IMR-90 (cell line): ENCODE measurements around the gene PSME2. TPM values are rescaled to one million over a fixed set of nuclear protein-coding genes. Genes with fewer than 3 reads are reported as not detected.

Experiments
- ATAC-seq: fragments of 200-7000 bp; cut with Tn5 transposase; 2 replicates; pipeline ENCODE4 v1.9.1; 2020; ENCODE audit warnings: low read depth, mild to moderate bottlenecking, moderate library complexity
- BruUV-seq: library from RNA; stranded (reverse); fragments of 400-500 nt; replicated peaks from 2 replicates; lab custom pipeline; 2021; lab: Mats Ljungman, UMichigan
- CTCF ChIA-PET: fragments of 300-600 bp; formaldehyde crosslinking; extraction: SDS; loops from one replicate; lab custom pipeline; 2021; ENCODE audit warnings: antibody characterized with exemption; lab: Yijun Ruan, JAX
- POLR2A ChIA-PET: fragments of 300-600 bp; sonication (Branson Sonifier 250); formaldehyde crosslinking; loops from one replicate; lab custom pipeline; 2022; ENCODE audit warnings: antibody characterized with exemption; ENCODE audit not compliant: unreplicated experiment; lab: Charles Lee
- DNase-seq: peaks from one replicate; pipeline ENCODE4 v3.0.0; 2013
- H2AFZ ChIP-seq: replicated peaks from 2 replicates; pipeline ENCODE3; 2013; ENCODE audit warnings: low read length, mild to moderate bottlenecking; ENCODE audit not compliant: poor library complexity
- H2AK5ac ChIP-seq: 2 replicates; pipeline ENCODE4 v1.6.1; 2013; ENCODE audit warnings: low read depth, low read length, inconsistent platforms
- H2AK9ac ChIP-seq: replicated peaks from 2 replicates; pipeline ENCODE3; 2013; ENCODE audit warnings: mild to moderate bottlenecking, low read depth, low read length, moderate library complexity; ENCODE audit not compliant: poor library complexity
- H2BK120ac ChIP-seq: 2 replicates; pipeline ENCODE4 v1.6.1; 2013; ENCODE audit warnings: low read depth, low read length, inconsistent platforms
- H2BK15ac ChIP-seq: 3 replicates; pipeline ENCODE4 v1.6.1; 2013; ENCODE audit warnings: low read depth, low read length, inconsistent platforms
- H2BK20ac ChIP-seq: 2 replicates; pipeline ENCODE4 v1.6.1; 2013; ENCODE audit warnings: low read depth, mild to moderate bottlenecking, inconsistent platforms, low read length, moderate library complexity
- H2BK5ac ChIP-seq: 2 replicates; pipeline ENCODE4 v1.6.1; 2013; ENCODE audit warnings: mild to moderate bottlenecking, low read depth, low read length, inconsistent platforms; ENCODE audit not compliant: poor library complexity, severe bottlenecking
- H3K14ac ChIP-seq: replicated peaks from 2 replicates; pipeline ENCODE4 v1.6.1; 2013; ENCODE audit warnings: low read depth, low read length, inconsistent platforms
- H3K18ac ChIP-seq: 2 replicates; pipeline ENCODE4 v1.6.1; 2013; ENCODE audit warnings: low read depth, low read length, control low read depth
- H3K23ac ChIP-seq: 2 replicates; pipeline ENCODE4 v1.6.1; 2013; ENCODE audit warnings: low read depth, low read length, inconsistent platforms
- H3K27ac ChIP-seq: 2 replicates; pipeline ENCODE4 v1.5.1; 2013; ENCODE audit warnings: mild to moderate bottlenecking, control low read depth, low read length; ENCODE audit not compliant: insufficient read depth
- H3K27me3 ChIP-seq: 2 replicates; pipeline ENCODE4 v1.6.1; 2013; ENCODE audit warnings: low read length; ENCODE audit not compliant: control insufficient read depth, insufficient read depth
- H3K36me3 ChIP-seq: 2 replicates; pipeline ENCODE4 v1.6.1; 2013; ENCODE audit warnings: low read length, mixed read lengths; ENCODE audit not compliant: control insufficient read depth, insufficient read depth
- H3K4ac ChIP-seq: 2 replicates; pipeline ENCODE4 v1.6.1; 2013; ENCODE audit warnings: low read depth, low read length, inconsistent platforms
- H3K4me1 ChIP-seq: 2 replicates; pipeline ENCODE4 v1.6.1; 2013; ENCODE audit warnings: low read length, mixed read lengths; ENCODE audit not compliant: control insufficient read depth, insufficient read depth
- H3K4me2 ChIP-seq: 2 replicates; pipeline ENCODE4 v1.6.1; 2013; ENCODE audit warnings: low read depth, mild to moderate bottlenecking, control low read depth, low read length, moderate library complexity
- H3K4me3 ChIP-seq: 2 replicates; pipeline ENCODE4 v1.5.1; 2013; ENCODE audit warnings: low read depth, mild to moderate bottlenecking, control low read depth, low read length, moderate library complexity; ENCODE audit not compliant: insufficient read depth
- H3K56ac ChIP-seq: 2 replicates; pipeline ENCODE4 v1.6.1; 2013; ENCODE audit warnings: low read length, inconsistent platforms; ENCODE audit not compliant: insufficient read depth; ENCODE audit errors: extremely low read depth
- H3K79me1 ChIP-seq, 2 experiments: 2 replicates each; pipeline ENCODE4 v1.6.1; 2013; ENCODE audit warnings: low read length in 2 of 2, inconsistent platforms in 1 of 2, low read depth in 1 of 2
- H3K9ac ChIP-seq: 2 replicates; pipeline ENCODE4 v1.6.1; 2013; ENCODE audit warnings: low read depth, low read length, control low read depth
- H3K9me1 ChIP-seq: 2 replicates; pipeline ENCODE4 v1.6.1; 2013; ENCODE audit warnings: low read length, inconsistent platforms; ENCODE audit not compliant: insufficient read depth
- H3K9me3 ChIP-seq: 2 replicates; pipeline ENCODE4 v1.6.1; 2013; ENCODE audit warnings: low read length; ENCODE audit not compliant: control insufficient read depth, insufficient read depth
- H4K20me1 ChIP-seq: 2 replicates; pipeline ENCODE4 v1.6.1; 2013; ENCODE audit warnings: low read length, inconsistent platforms; ENCODE audit not compliant: insufficient read depth
- H4K5ac ChIP-seq: 2 replicates; pipeline ENCODE4 v1.6.1; 2013; ENCODE audit warnings: mild to moderate bottlenecking, low read depth, low read length, control low read depth
- H4K8ac ChIP-seq, 2 experiments: 2 replicates each; pipeline ENCODE4 v1.6.1; 2013; ENCODE audit warnings: low read depth in 2 of 2, low read length in 2 of 2, control low read depth in 1 of 2, inconsistent platforms in 1 of 2
- H4K91ac ChIP-seq: 2 replicates; pipeline ENCODE4 v1.6.1; 2013; ENCODE audit warnings: low read depth, low read length, inconsistent platforms; ENCODE audit not compliant: insufficient read depth
- CHD1 ChIP-seq: IDR thresholded peaks from 2 replicates; pipeline ENCODE4 v1.6.1; 2012; ENCODE audit warnings: low read depth, low read length, improper control_type of control experiment
- FOS ChIP-seq: fragments of 150-350 bp; IDR thresholded peaks from 2 replicates; pipeline ENCODE4 v1.6.1; 2016; ENCODE audit warnings: low read depth, low read length
- MAFK ChIP-seq: IDR thresholded peaks from 2 replicates; pipeline ENCODE4 v1.6.1; 2012; ENCODE audit warnings: low read depth, low read length, improper control_type of control experiment
- MAZ ChIP-seq: IDR thresholded peaks from 2 replicates; pipeline ENCODE4 v1.6.1; 2012; ENCODE audit warnings: low read depth, mild to moderate bottlenecking, low read length, improper control_type of control experiment, moderate library complexity, borderline replicate concordance
- NFE2L2 ChIP-seq: fragments of 150-350 bp; IDR thresholded peaks from 2 replicates; pipeline ENCODE4 v1.6.1; 2016; ENCODE audit warnings: low read depth, mild to moderate bottlenecking, low read length
- RAD21 ChIP-seq: IDR thresholded peaks from 2 replicates; pipeline ENCODE4 v1.6.1; 2012; ENCODE audit warnings: low read length, improper control_type of control experiment
- SMC3 ChIP-seq: fragments of 150-350 bp; IDR thresholded peaks from 2 replicates; pipeline ENCODE4 v1.6.1; 2016; ENCODE audit warnings: low read depth, mild to moderate bottlenecking, antibody characterized with exemption, low read length, moderate library complexity
- WGBS, 2 experiments: methylation state at CpG; one replicate each; pipeline versions ENCODE4 v1.1.5 to v1.1.7; 2013; ENCODE audit warnings: missing lambda C conversion rate in 2 of 2; ENCODE audit not compliant: insufficient read length in 1 of 2; ENCODE audit errors: extremely low coverage in 2 of 2; 5-methylcytosine and 5-hydroxymethylcytosine counted together
- dilution Hi-C: fragments of 300-500 bp; cut with HindIII; formaldehyde crosslinking; loops from one replicate; pipeline ENCODE4 v1.14.3; 2018; ENCODE audit warnings: low sequenced_read_pairs; ENCODE audit not compliant: unreplicated experiment
- in situ Hi-C: fragments of 300-500 bp; cut with MboI; formaldehyde crosslinking; loops from 3 replicates; pipeline ENCODE4 v1.14.3; 2019; ENCODE audit warnings: low sequenced_read_pairs, inconsistent platforms, mixed read lengths
- intact Hi-C: fragments of 100-400 bp; cut with micrococcal nuclease; formaldehyde crosslinking; loops from 2 replicates; pipeline ENCODE4 v1.10.0; 2022
- polyA plus RNA-seq, 3 experiments: library from polyadenylated mRNA; depleted of rRNA; stranded (reverse); fragments of >200 nt; gene quantifications; 2 replicates each; pipeline ENCODE4 v1.2.3, GENCODE V29; 2012; ENCODE audit warnings: low replicate concordance in 1 of 3
- total RNA-seq: library from RNA; depleted of rRNA; stranded (reverse); fragments of >200 nt; gene quantifications from 2 replicates; pipeline ENCODE4 v1.2.3, GENCODE V29; 2012
- TF ChIP-seq, protein P1 (sequence below): fragments of 150-350 bp; IDR thresholded peaks from 2 replicates; pipeline ENCODE4 v1.6.1; 2016; ENCODE audit warnings: low read depth, mild to moderate bottlenecking, low read length, moderate library complexity, borderline replicate concordance
- TF ChIP-seq, protein P2 (sequence below): fragments of 150-350 bp; IDR thresholded peaks from 2 replicates; pipeline ENCODE4 v1.6.1; 2017; ENCODE audit warnings: mild to moderate bottlenecking, antibody characterized with exemption, low read length, low read depth

Gene PSME2
- total and polyA plus RNA-seq, 2 of the 4 experiments (the other 2 are of a cell fraction), result 104 to 141 TPM

GRCh38 chr14:24177041-24177825 is 30.8 kb upstream of the PSME2 start:
- TF ChIP-seq, protein P1, sequence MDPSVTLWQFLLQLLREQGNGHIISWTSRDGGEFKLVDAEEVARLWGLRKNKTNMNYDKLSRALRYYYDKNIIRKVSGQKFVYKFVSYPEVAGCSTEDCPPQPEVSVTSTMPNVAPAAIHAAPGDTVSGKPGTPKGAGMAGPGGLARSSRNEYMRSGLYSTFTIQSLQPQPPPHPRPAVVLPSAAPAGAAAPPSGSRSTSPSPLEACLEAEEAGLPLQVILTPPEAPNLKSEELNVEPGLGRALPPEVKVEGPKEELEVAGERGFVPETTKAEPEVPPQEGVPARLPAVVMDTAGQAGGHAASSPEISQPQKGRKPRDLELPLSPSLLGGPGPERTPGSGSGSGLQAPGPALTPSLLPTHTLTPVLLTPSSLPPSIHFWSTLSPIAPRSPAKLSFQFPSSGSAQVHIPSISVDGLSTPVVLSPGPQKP, result no peak
- no peak for TF ChIP-seq FOS
- no peak for TF ChIP-seq NFE2L2
- TF ChIP-seq CHD1, result no peak
- TF ChIP-seq SMC3, result no peak
- TF ChIP-seq MAZ, result no peak
- TF ChIP-seq, protein P2, sequence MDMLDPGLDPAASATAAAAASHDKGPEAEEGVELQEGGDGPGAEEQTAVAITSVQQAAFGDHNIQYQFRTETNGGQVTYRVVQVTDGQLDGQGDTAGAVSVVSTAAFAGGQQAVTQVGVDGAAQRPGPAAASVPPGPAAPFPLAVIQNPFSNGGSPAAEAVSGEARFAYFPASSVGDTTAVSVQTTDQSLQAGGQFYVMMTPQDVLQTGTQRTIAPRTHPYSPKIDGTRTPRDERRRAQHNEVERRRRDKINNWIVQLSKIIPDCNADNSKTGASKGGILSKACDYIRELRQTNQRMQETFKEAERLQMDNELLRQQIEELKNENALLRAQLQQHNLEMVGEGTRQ, result no peak
- no peak for TF ChIP-seq RAD21
- no peak for TF ChIP-seq MAFK
- Histone ChIP-seq H2BK20ac (no peak overlapping the region), H3K9ac (no peak overlapping the region), H3K9me3 (no peaks in the 10 kb centered on the region), H4K8ac (no peak overlapping the region), H3K79me1 (no peaks in the 10 kb centered on the region; a peak in 1 of 4 replicates), H2AK9ac (no peak overlapping the region), H3K27ac (no peak overlapping the region), H3K4ac (no peak overlapping the region), H3K23ac (no peak overlapping the region), H3K4me3 (no peak overlapping the region), H2AK5ac (no peak overlapping the region), H2BK15ac (no peak overlapping the region), H3K9me1 (no peaks in the 10 kb centered on the region), H3K4me2 (no peak overlapping the region), H4K20me1 (no peaks in the 10 kb centered on the region), H3K36me3 (peaks cover 60% of the 10 kb centered on the region), H3K14ac (no peak overlapping the region), H4K91ac (no peak overlapping the region), H3K56ac (no peak overlapping the region), H2BK120ac (no peak overlapping the region), H2BK5ac (no peak overlapping the region), H3K18ac (no peak overlapping the region), H2AFZ (no peak overlapping the region), H3K27me3 (no peaks in the 10 kb centered on the region), H4K5ac (no peak overlapping the region), H3K4me1 (peaks cover 2% of the 10 kb centered on the region; the same call in 1 of the 2 replicates)
- dilution Hi-C loops, result no loop called here
- in situ Hi-C loops, result no loop called here
- POLR2A ChIA-PET, result no interaction called here
- no TSS peak for BruUV-seq
- CTCF ChIA-PET, result interaction anchor here (0.7 kb wide), 1 partner anchor 16 kb away, joined by 3 read pairs; the partner anchor contains the start of gene IRF9
- intact Hi-C loops, result no loop called here
- DNase-seq (no peak), ATAC-seq (no peak)
- no CpG with 5 or more reads among the region's 12 CpGs for WGBS, 2 experiments
